Stomach (tissue), 9 donors: ENCODE results near the gene ZFPM1. TPM values are rescaled to one million over a fixed set of nuclear protein-coding genes. Genes with fewer than 3 reads are reported as not detected.

Source experiments
- DNase-seq, 2 donors: peaks; one replicate each; pipeline versions ENCODE4 v3.0.0 to v3.0.0-alpha.2; 2013 to 2019
- H3K27ac ChIP-seq, 5 donors: fragments of 200-600 bp in 4 of 5; sonication (generic) in 4 of 5; one replicate each; pipeline ENCODE4 v1.5.1; 2013 to 2019; ENCODE audit warnings: mild to moderate bottlenecking in 1 of 5, moderate library complexity in 1 of 5
- H3K27me3 ChIP-seq, 3 donors: fragments of 200-600 bp; sonication (generic); one replicate each; pipeline ENCODE4 v1.5.1; 2017 to 2019; ENCODE audit warnings: mixed run types in 1 of 3
- H3K36me3 ChIP-seq, 4 donors: fragments of 200-600 bp; sonication (generic); 1 replicate in 3 of 4; 2 replicates in 1 of 4; pipeline ENCODE4 v1.5.1; 2016 to 2019
- H3K4me1 ChIP-seq, 4 donors: fragments of 200-600 bp; sonication (generic); one replicate each; pipeline ENCODE4 v1.5.1; 2016 to 2019
- H3K4me3 ChIP-seq, 4 donors: fragments of 200-600 bp; sonication (generic) in 3 of 4; one replicate each; pipeline ENCODE4 v1.5.1; 2016 to 2019; ENCODE audit warnings: mild to moderate bottlenecking in 1 of 4
- H3K9me3 ChIP-seq, 4 donors: fragments of 200-600 bp; sonication (generic); one replicate each; pipeline ENCODE4 v1.5.1; 2016 to 2019
- CTCF ChIP-seq, 7 experiments: fragments of 450-650 bp in 4 of 7; fragments of 200-600 bp in 3 of 7; sonication (generic) in 3 of 7; IDR thresholded peaks; one replicate each; pipeline ENCODE4 v1.5.1; 2016 to 2019; ENCODE audit warnings: antibody characterized with exemption in 7 of 7, control low read depth in 2 of 7, mild to moderate bottlenecking in 1 of 7
- EP300 ChIP-seq: sonication (generic); formaldehyde crosslinking; IDR thresholded peaks from one replicate; pipeline ENCODE4 v1.6.1; 2017; ENCODE audit warnings: antibody characterized with exemption
- POLR2A ChIP-seq, 4 donors: fragments of 450-650 bp; IDR thresholded peaks; one replicate each; pipeline ENCODE4 v1.6.1; 2016; ENCODE audit warnings: antibody characterized with exemption in 4 of 4, control low read depth in 2 of 4, mild to moderate bottlenecking in 1 of 4, moderate library complexity in 1 of 4
- POLR2AphosphoS5 ChIP-seq, 3 donors: sonication (generic); formaldehyde crosslinking; IDR thresholded peaks; one replicate each; pipeline ENCODE4 v1.6.1; 2016; ENCODE audit warnings: antibody characterized with exemption in 3 of 3
- WGBS, 5 donors: extraction: QIAGEN DNeasy Blood & Tissue Kit in 3 of 5; methylation state at CpG; one replicate each; pipeline versions ENCODE4 v1.1.5 to v1.1.7; 2013 to 2018; 5-methylcytosine and 5-hydroxymethylcytosine counted together
- intact Hi-C: fragments of 100-400 bp; cut with DNase I; formaldehyde crosslinking; loops from one replicate; pipeline ENCODE4 v1.15.1; 2023; ENCODE audit warnings: low total_unique reads
- polyA plus RNA-seq, 3 donors: library from polyadenylated mRNA; stranded (reverse); fragments of 200-250 nt; gene quantifications; one replicate each; pipeline ENCODE4 v1.2.3, GENCODE V29; 2013
- total RNA-seq, 5 donors: library from RNA; depleted of rRNA; stranded (reverse); fragments of >200 nt; gene quantifications; one replicate each; pipeline versions ENCODE4 v1.1.0 to v1.2.3, GENCODE V29; 2014 to 2016
- donor health status: healthy with polysubstance abuse.
- donor health status: Bipolar disorder and iron deficiency.
- donor health status: healthy.

The ZFPM1 gene
- total and polyA plus RNA-seq, 8 donors: 3.9 to 85.7 (median 12.9) TPM

GRCh38 chr16:88426018-88426417 lies 27.1 kb upstream of the ZFPM1 start:
- Histone ChIP-seq H3K9me3 (no peaks in the 10 kb centered on the region), H3K27ac (no peak overlapping the region), H3K27me3 (peaks cover 6 to 33% (median 23%) of the 10 kb centered on the region in 3 donors), H3K36me3 (no peaks in the 10 kb centered on the region), H3K4me1 (peaks cover 11 to 26% (median 25%) of the 10 kb centered on the region in 4 donors), H3K4me3 (no peak overlapping the region)
- DNase-seq: no peak
- 86 to 96% (median 91%) methylated on average over 4 to 13 of the region's 13 CpGs for WGBS, 5 donors
- TF ChIP-seq CTCF (IDR thresholded peaks at IDR 0.05) (no peak), POLR2AphosphoS5 (IDR thresholded peaks at IDR 0.05) (no peak), EP300 (no peak), POLR2A (IDR thresholded peaks at IDR 0.05) (no peak)
- intact Hi-C loops: no loop called here

GRCh38 chr16:88427376-88427775 lies 25.7 kb upstream of the ZFPM1 start:
- Histone ChIP-seq H3K9me3 (no peaks in the 10 kb centered on the region), H3K4me1 (peaks cover 15 to 32% (median 29%) of the 10 kb centered on the region in 4 donors), H3K27me3 (peaks cover 6 to 42% (median 37%) of the 10 kb centered on the region in 3 donors), H3K36me3 (no peaks in the 10 kb centered on the region), H3K27ac (no peak overlapping the region), H3K4me3 (no peak overlapping the region)
- intact Hi-C loops: no loop called here
- TF ChIP-seq CTCF (IDR thresholded peaks at IDR 0.05) (no peak), POLR2AphosphoS5 (IDR thresholded peaks at IDR 0.05) (no peak), POLR2A (IDR thresholded peaks at IDR 0.05) (no peak), EP300 (no peak)
- no peak for DNase-seq
- 86 to 96% (median 94%) methylated on average over 9 to 19 of the region's 19 CpGs for WGBS, 5 donors

GRCh38 chr16:88428156-88428555 lies 24.9 kb upstream of the ZFPM1 start:
- TF ChIP-seq POLR2AphosphoS5 (IDR thresholded peaks at IDR 0.05): no peak
- TF ChIP-seq EP300: no peak
- TF ChIP-seq POLR2A (IDR thresholded peaks at IDR 0.05): no peak
- no peak for TF ChIP-seq CTCF (IDR thresholded peaks at IDR 0.05)
- intact Hi-C loops: no loop called here
- Histone ChIP-seq H3K9me3 (no peaks in the 10 kb centered on the region), H3K27me3 (peaks cover 6 to 50% (median 38%) of the 10 kb centered on the region in 3 donors), H3K27ac (no peak overlapping the region), H3K36me3 (no peaks in the 10 kb centered on the region), H3K4me3 (no peak overlapping the region), H3K4me1 (peaks cover 15 to 32% (median 29%) of the 10 kb centered on the region in 4 donors)
- DNase-seq: no peak
- WGBS, 5 donors: 91 to 100% (median 94%) methylated on average over 3 to 19 of the region's 19 CpGs

GRCh38 chr16:88428616-88429386 lies 24.3 kb upstream of the ZFPM1 start:
- Histone ChIP-seq H3K27me3 (peaks cover 6 to 56% (median 38%) of the 10 kb centered on the region in 3 donors), H3K4me1 (peaks cover 15 to 32% (median 29%) of the 10 kb centered on the region in 4 donors), H3K27ac (no peak overlapping the region), H3K4me3 (peak overlapping the region in 1 of 4 donors; percentile 50), H3K36me3 (no peaks in the 10 kb centered on the region), H3K9me3 (no peaks in the 10 kb centered on the region)
- WGBS, 5 donors: 78 to 84% (median 79%) methylated on average over 16 to 34 of the region's 34 CpGs
- intact Hi-C loops: no loop called here
- DNase-seq: no peak
- TF ChIP-seq POLR2A (IDR thresholded peaks at IDR 0.05) (no peak), CTCF (IDR thresholded peaks at IDR 0.05) (no peak), EP300 (no peak), POLR2AphosphoS5 (IDR thresholded peaks at IDR 0.05) (no peak)
